ENCODE measurements around the gene STK24.

DNA sequence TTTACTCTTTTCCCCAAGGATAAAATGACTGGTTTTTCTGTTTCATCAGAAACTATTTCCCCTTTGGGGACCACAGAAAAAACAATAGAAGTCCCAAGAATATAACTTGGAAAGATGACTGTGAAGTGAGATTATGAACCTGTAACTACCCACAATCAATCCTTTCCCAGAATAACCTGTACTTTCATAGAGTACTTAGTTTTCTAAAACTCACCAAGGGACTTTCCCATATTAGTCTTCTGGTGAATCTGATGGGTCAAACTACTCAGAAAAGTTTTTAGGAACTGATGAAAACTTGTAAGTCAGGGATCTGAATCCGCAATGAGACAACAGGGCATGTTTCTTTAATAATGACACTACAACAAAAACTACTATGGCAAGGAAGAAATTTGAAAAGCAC, 62.6 kb downstream of the STK24 start:
- TF ChIP-seq, protein P1, sequence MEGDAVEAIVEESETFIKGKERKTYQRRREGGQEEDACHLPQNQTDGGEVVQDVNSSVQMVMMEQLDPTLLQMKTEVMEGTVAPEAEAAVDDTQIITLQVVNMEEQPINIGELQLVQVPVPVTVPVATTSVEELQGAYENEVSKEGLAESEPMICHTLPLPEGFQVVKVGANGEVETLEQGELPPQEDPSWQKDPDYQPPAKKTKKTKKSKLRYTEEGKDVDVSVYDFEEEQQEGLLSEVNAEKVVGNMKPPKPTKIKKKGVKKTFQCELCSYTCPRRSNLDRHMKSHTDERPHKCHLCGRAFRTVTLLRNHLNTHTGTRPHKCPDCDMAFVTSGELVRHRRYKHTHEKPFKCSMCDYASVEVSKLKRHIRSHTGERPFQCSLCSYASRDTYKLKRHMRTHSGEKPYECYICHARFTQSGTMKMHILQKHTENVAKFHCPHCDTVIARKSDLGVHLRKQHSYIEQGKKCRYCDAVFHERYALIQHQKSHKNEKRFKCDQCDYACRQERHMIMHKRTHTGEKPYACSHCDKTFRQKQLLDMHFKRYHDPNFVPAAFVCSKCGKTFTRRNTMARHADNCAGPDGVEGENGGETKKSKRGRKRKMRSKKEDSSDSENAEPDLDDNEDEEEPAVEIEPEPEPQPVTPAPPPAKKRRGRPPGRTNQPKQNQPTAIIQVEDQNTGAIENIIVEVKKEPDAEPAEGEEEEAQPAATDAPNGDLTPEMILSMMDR (IDR thresholded peaks at IDR 0.05; ENCODE audit: control extremely low read depth in 1 of 3, insufficient read depth in 1 of 3, low read depth in 1 of 3, low read length in 3 of 3) = no peak
- TF ChIP-seq POLR2A (IDR thresholded peaks at IDR 0.05; ENCODE audit: control extremely low read depth in 1 of 2, low read depth in 2 of 2, low read length in 2 of 2) (no peak), SRF (IDR thresholded peaks at IDR 0.05; ENCODE audit: low read depth, low read length) (no peak), ZNF274 (IDR thresholded peaks at IDR 0.05; ENCODE audit: borderline replicate concordance, extremely low read depth, low read length) (no peak), EZH2 (IDR thresholded peaks at IDR 0.05; ENCODE audit: low read depth, low read length, severe bottlenecking) (no peak), KDM1A (IDR thresholded peaks at IDR 0.05; ENCODE audit: borderline replicate concordance, low read length) (no peak), POLR2AphosphoS5 (IDR thresholded peaks at IDR 0.05; ENCODE audit: low read depth, low read length) (no peak), NANOG (IDR thresholded peaks at IDR 0.05; ENCODE audit: insufficient read depth, low read depth, low read length, poor library complexity, severe bottlenecking) (no peak), JUN (IDR thresholded peaks at IDR 0.05; ENCODE audit: low read depth, low read length) (no peak), BRCA1 (IDR thresholded peaks at IDR 0.05; ENCODE audit: low read depth, low read length) (no peak)
- TF ChIP-seq, protein P2, sequence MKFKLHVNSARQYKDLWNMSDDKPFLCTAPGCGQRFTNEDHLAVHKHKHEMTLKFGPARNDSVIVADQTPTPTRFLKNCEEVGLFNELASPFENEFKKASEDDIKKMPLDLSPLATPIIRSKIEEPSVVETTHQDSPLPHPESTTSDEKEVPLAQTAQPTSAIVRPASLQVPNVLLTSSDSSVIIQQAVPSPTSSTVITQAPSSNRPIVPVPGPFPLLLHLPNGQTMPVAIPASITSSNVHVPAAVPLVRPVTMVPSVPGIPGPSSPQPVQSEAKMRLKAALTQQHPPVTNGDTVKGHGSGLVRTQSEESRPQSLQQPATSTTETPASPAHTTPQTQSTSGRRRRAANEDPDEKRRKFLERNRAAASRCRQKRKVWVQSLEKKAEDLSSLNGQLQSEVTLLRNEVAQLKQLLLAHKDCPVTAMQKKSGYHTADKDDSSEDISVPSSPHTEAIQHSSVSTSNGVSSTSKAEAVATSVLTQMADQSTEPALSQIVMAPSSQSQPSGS (IDR thresholded peaks at IDR 0.05; ENCODE audit: low read length) = no peak
- TF ChIP-seq, protein P3, sequence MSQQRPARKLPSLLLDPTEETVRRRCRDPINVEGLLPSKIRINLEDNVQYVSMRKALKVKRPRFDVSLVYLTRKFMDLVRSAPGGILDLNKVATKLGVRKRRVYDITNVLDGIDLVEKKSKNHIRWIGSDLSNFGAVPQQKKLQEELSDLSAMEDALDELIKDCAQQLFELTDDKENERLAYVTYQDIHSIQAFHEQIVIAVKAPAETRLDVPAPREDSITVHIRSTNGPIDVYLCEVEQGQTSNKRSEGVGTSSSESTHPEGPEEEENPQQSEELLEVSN (IDR thresholded peaks at IDR 0.05) = no peak
